Calu3 (cell line): Measurements from ENCODE around the gene LRRC45. TPM values are rescaled to one million over a fixed set of nuclear protein-coding genes. Genes with fewer than 3 reads are reported as not detected.
A peak's percentile ranks its signal among the peaks of the same experiment; 100 is the strongest.

Source experiments
- BruUV-seq: library from RNA; stranded (reverse); fragments of 400-500 nt; replicated peaks from 2 replicates; lab custom pipeline; 2021; lab: Mats Ljungman, UMichigan
- CTCF ChIA-PET: fragments of 300-600 bp; sonication (Branson Sonifier 250); formaldehyde crosslinking; loops from one replicate; lab custom pipeline; 2022; ENCODE audit warnings: antibody characterized with exemption; lab: Charles Lee
- DNase-seq: peaks from one replicate; pipeline ENCODE4 v3.0.0; 2022
- H3K27ac Mint-ChIP-seq: one replicate; pipeline ENCODE4 v1.8.0; 2022; ENCODE audit warnings: mixed read lengths; ENCODE audit not compliant: unreplicated experiment
- H3K27me3 Mint-ChIP-seq: one replicate; pipeline ENCODE4 v1.8.0; 2022; ENCODE audit warnings: mixed read lengths; ENCODE audit not compliant: unreplicated experiment
- H3K36me3 Mint-ChIP-seq: one replicate; pipeline ENCODE4 v1.8.0; 2022; ENCODE audit warnings: mild to moderate bottlenecking, moderate library complexity, mixed read lengths; ENCODE audit not compliant: insufficient read depth, unreplicated experiment
- H3K4me1 Mint-ChIP-seq: one replicate; pipeline ENCODE4 v1.8.0; 2022; ENCODE audit warnings: mild to moderate bottlenecking, low read depth, mixed read lengths; ENCODE audit not compliant: unreplicated experiment
- H3K4me3 Mint-ChIP-seq: one replicate; pipeline ENCODE4 v1.8.0; 2022; ENCODE audit warnings: mild to moderate bottlenecking, low read depth, moderate library complexity, mixed read lengths; ENCODE audit not compliant: unreplicated experiment
- H3K9me3 Mint-ChIP-seq: one replicate; pipeline ENCODE4 v1.8.0; 2022; ENCODE audit warnings: low read depth, mixed read lengths; ENCODE audit not compliant: unreplicated experiment
- intact Hi-C: fragments of 100-400 bp; cut with micrococcal nuclease; formaldehyde crosslinking; loops from one replicate; pipeline ENCODE4 v1.10.0; 2022; ENCODE audit not compliant: unreplicated experiment
- total RNA-seq: library from RNA; stranded (reverse); gene quantifications from 2 replicates; pipeline ENCODE4 v1.2.3, GENCODE V29; 2022
- TF ChIP-seq, protein P1 (sequence below): fragments of 200-600 bp; IDR thresholded peaks from one replicate; pipeline ENCODE4 v1.8.0; 2022; ENCODE audit warnings: antibody characterized with exemption; ENCODE audit not compliant: unreplicated experiment

LRRC45 gene
- total RNA-seq, 1 experiment from 2014 or later = 32.6 TPM

DNA sequence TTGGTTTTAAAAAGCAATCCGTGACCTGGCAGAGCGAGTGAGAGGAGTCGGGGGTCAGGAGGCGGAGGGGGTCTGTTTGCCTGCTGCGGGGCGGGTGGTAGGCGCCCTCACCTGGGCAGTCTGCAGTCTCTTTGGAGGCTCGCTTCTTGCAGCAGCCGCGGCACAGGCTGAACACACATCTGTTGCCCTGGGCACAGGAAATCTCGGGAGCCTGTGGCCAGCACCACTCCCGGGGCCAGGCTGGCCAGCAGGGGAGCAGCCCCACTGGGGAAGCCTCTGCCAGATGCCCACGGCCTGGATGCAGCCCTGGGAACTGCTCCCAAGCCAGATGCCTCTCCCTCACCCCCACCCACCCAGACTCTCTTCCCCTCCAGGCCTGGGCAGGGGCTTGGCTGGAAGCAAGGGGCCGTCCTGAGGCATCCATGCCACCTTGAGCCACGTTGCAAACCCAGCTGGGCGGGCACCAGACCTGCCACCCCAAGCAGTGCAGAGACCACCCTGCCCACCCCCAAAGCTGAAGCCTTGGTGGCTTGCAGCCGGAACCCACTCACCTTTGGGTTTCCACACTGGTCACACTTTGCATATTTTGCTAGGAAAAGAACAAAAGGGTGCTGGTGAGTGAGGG is 35.2 kb downstream of the LRRC45 start:
- H3K4me1 Mint-ChIP-seq = no peaks in the 10 kb centered on the region
- H3K27me3 Mint-ChIP-seq = no peaks in the 10 kb centered on the region
- H3K27ac Mint-ChIP-seq = no peak overlapping the region
- TF ChIP-seq, protein P1, sequence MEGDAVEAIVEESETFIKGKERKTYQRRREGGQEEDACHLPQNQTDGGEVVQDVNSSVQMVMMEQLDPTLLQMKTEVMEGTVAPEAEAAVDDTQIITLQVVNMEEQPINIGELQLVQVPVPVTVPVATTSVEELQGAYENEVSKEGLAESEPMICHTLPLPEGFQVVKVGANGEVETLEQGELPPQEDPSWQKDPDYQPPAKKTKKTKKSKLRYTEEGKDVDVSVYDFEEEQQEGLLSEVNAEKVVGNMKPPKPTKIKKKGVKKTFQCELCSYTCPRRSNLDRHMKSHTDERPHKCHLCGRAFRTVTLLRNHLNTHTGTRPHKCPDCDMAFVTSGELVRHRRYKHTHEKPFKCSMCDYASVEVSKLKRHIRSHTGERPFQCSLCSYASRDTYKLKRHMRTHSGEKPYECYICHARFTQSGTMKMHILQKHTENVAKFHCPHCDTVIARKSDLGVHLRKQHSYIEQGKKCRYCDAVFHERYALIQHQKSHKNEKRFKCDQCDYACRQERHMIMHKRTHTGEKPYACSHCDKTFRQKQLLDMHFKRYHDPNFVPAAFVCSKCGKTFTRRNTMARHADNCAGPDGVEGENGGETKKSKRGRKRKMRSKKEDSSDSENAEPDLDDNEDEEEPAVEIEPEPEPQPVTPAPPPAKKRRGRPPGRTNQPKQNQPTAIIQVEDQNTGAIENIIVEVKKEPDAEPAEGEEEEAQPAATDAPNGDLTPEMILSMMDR = no peak
- CTCF ChIA-PET = no interaction called here
- BruUV-seq = no TSS peak
- no peak overlapping the region for H3K4me3 Mint-ChIP-seq
- intact Hi-C loops = no loop called here
- DNase-seq = no peak
- H3K9me3 Mint-ChIP-seq = no peaks in the 10 kb centered on the region
- peaks cover 72% of the 10 kb centered on the region for H3K36me3 Mint-ChIP-seq

DNA sequence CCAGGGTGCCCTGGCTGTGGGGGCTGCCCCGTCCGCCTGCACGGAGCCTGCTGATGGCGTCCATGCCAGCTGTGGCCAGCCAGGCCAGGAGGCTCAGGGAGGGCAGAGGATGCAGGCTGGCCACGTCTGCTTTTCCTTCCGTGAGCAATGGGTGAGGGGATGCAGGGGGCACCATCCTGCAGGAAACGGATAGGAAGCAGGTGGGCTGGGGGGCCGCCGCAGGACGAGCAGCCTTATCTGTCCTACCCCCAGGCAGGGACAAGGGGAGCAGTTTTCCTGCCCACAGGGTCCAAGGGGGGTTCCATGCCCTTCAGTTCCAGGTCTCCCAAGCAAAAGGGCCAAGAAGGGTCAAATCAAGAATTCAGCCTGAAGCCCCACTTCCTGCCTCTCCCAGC is 35.7 kb downstream of the LRRC45 start:
- DNase-seq = no peak
- no peak overlapping the region for H3K4me3 Mint-ChIP-seq
- no TSS peak for BruUV-seq
- no peak overlapping the region for H3K27ac Mint-ChIP-seq
- TF ChIP-seq, protein P1 = no peak
- peaks cover 68% of the 10 kb centered on the region for H3K36me3 Mint-ChIP-seq
- CTCF ChIA-PET = interaction anchor here (0.6 kb wide), 1 partner anchor 16 kb away, joined by 3 read pairs; no protein-coding TSS in a partner anchor
- H3K27me3 Mint-ChIP-seq = no peaks in the 10 kb centered on the region
- intact Hi-C loops = no loop called here
- no peaks in the 10 kb centered on the region for H3K4me1 Mint-ChIP-seq
- no peaks in the 10 kb centered on the region for H3K9me3 Mint-ChIP-seq

DNA sequence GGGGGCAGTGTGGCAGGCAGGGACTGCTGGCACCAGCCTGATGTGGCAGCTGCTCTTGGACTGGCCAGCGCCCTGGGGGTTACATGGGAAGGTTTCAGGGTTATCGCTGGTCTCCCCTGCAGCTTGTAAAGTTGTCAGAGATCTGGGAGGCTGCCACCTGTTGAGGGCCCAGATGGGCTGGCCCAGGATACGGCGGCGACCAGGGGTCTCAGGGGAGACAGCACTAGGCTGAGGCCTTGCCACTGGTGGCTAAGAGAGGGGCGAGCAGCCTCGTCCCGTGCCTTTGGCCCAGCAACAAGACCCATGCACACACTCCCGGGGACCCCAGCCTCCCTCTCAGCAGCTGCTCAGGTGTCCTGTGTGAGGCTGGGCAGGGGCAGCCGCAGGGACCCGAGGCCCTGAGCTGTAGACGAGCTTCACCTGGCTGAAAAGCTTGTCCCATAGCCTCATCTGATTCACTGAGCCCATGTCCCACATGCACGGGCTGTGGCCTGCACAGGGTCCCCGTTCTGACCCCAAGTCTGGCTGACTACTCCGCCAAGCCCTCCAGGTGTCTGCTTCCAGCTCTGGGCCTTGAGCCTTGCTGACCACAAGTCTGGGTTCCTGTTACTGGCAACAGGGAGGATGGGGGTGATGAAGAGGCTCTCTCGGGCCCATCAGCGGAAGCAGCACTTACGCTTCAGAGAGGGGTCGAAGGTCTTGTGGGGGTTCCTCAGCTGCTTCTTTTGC is 36.3 kb downstream of the LRRC45 start:
- Mint-ChIP-seq H3K9me3 (no peaks in the 10 kb centered on the region), H3K4me1 (no peaks in the 10 kb centered on the region), H3K27me3 (no peaks in the 10 kb centered on the region), H3K36me3 (peaks cover 68% of the 10 kb centered on the region), H3K4me3 (no peak overlapping the region), H3K27ac (no peak overlapping the region)
- CTCF ChIA-PET = interaction anchor here (0.6 kb wide), 1 partner anchor 15 kb away, joined by 3 read pairs; no protein-coding TSS in a partner anchor
- TF ChIP-seq, protein P1 = no peak
- intact Hi-C loops = no loop called here
- BruUV-seq = no TSS peak
- DNase-seq = no peak

DNA sequence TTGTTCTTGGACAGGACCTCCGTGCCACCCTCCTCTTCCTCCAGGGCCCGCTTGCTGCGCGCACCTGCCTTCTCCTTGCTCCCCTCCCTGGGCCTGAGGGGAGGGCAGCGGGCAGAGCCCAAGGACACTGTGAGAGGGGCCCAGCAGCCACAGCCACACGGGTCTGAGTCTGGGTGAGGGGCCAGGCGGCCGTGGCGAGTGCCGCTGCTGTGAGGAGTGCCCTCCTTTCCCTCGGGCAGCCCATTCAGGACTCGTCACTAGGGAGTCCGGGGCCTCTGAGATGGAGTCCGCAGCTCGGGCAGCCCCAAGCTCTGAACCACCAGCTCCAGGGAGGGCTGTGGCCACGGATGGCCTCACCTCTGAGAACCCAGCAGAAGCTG is 36.9 kb downstream of the LRRC45 start:
- Mint-ChIP-seq H3K4me3 (no peak overlapping the region), H3K27me3 (no peaks in the 10 kb centered on the region), H3K36me3 (peaks cover 68% of the 10 kb centered on the region), H3K4me1 (no peaks in the 10 kb centered on the region), H3K9me3 (no peaks in the 10 kb centered on the region), H3K27ac (peak overlapping the region; percentile 78)
- CTCF ChIA-PET = no interaction called here
- TF ChIP-seq, protein P1 = no peak
- intact Hi-C loops = no loop called here
- no TSS peak for BruUV-seq
- no peak for DNase-seq
